Testis (tissue), 3 donors: ENCODE results near the gene S1PR4. TPM values are rescaled to one million over a fixed set of nuclear protein-coding genes. Genes with fewer than 3 reads are reported as not detected.

ENCODE experiments used
- DNase-seq: peaks from one replicate; pipeline ENCODE4 v3.0.0-alpha.2; 2019
- H3K27ac ChIP-seq, 2 donors: fragments of 200-600 bp; sonication (generic); one replicate each; pipeline ENCODE4 v1.5.1; 2019
- H3K27me3 ChIP-seq: fragments of 200-600 bp; sonication (generic); one replicate; pipeline ENCODE4 v1.5.1; 2019
- H3K36me3 ChIP-seq: fragments of 200-600 bp; sonication (generic); one replicate; pipeline ENCODE4 v1.5.1; 2017; ENCODE audit warnings: low read depth; ENCODE audit errors: missing control alignments
- H3K4me1 ChIP-seq: fragments of 200-600 bp; sonication (generic); one replicate; pipeline ENCODE4 v1.5.1; 2019
- H3K4me3 ChIP-seq, 2 donors: fragments of 200-600 bp; sonication (generic); one replicate each; pipeline ENCODE4 v1.5.1; 2017 to 2019
- H3K9me3 ChIP-seq: fragments of 200-600 bp; sonication (generic); one replicate; pipeline ENCODE4 v1.5.1; 2017
- CTCF ChIP-seq, 3 experiments: fragments of 450-650 bp in 2 of 3; fragments of 200-600 bp in 1 of 3; sonication (generic) in 1 of 3; IDR thresholded peaks; one replicate each; pipeline ENCODE4 v1.5.1; 2016 to 2019; ENCODE audit warnings: antibody characterized with exemption in 3 of 3, mild to moderate bottlenecking in 2 of 3, moderate library complexity in 1 of 3
- POLR2A ChIP-seq: fragments of 450-650 bp; IDR thresholded peaks from one replicate; pipeline ENCODE4 v1.6.1; 2017; ENCODE audit warnings: antibody characterized with exemption, mild to moderate bottlenecking, moderate library complexity
- WGBS, 2 donors: methylation state at CpG; one replicate each; pipeline ENCODE4 v1.1.5; 2018; 5-methylcytosine and 5-hydroxymethylcytosine counted together
- intact Hi-C: fragments of 100-400 bp; cut with DNase I; formaldehyde crosslinking; loops from one replicate; pipeline ENCODE4 v1.15.1; 2023; ENCODE audit warnings: low total_unique reads
- polyA plus RNA-seq: library from polyadenylated mRNA; stranded (reverse); fragments of 350-450 nt; fragmentation: Illumina TruSeq; extraction: RNeasy Lipid Tissue Mini Kit (QIAGEN cat#74804); gene quantifications from one replicate; pipeline ENCODE4 v1.2.3, GENCODE V29; 2014; ENCODE audit warnings: low read depth, low replicate concordance; ENCODE audit not compliant: insufficient read depth
- total RNA-seq, 2 donors: library from RNA; depleted of rRNA; stranded (reverse); fragments of >200 nt; gene quantifications; one replicate each; pipeline ENCODE4 v1.2.3, GENCODE V29; 2016

Gene S1PR4
- total and polyA plus RNA-seq, 3 donors from 2014 or later, result 0.39 to 0.81 (median 0.61) TPM

DNA sequence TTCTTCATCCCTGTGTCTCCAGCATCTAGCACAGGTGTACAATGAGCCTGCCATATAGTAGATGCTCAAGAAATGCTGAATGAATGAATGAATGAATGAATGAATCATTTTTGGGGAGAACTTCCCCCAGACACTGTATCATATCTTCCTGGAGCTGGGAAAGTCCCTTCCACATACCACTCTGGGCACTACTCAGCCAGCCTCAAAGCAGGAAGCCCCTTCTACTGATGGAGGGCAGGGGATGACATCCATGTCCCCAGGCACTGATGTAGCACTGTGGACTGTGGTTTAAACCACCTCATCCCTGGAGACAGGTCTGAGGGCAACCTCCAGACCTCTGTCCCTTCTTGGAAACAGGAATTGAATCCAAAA is 37.9 kb upstream of the S1PR4 start:
- TF ChIP-seq POLR2A, result no peak
- TF ChIP-seq CTCF (IDR thresholded peaks at IDR 0.05), result no peak
- no peaks in the 10 kb centered on the region for H3K36me3 ChIP-seq
- intact Hi-C loops, result no loop called here
- H3K4me3 ChIP-seq, result no peak overlapping the region
- no peaks in the 10 kb centered on the region for H3K9me3 ChIP-seq
- H3K27me3 ChIP-seq, result no peaks in the 10 kb centered on the region
- H3K4me1 ChIP-seq, result peaks cover 3% of the 10 kb centered on the region
- no peak for DNase-seq
- no peak overlapping the region for H3K27ac ChIP-seq

- no peaks in the 10 kb centered on the region for H3K4me1 ChIP-seq
- no peaks in the 10 kb centered on the region for H3K36me3 ChIP-seq
- no peak overlapping the region for H3K27ac ChIP-seq
- no peak for DNase-seq
- H3K9me3 ChIP-seq, result no peaks in the 10 kb centered on the region
- intact Hi-C loops, result no loop called here
- TF ChIP-seq POLR2A (no peak), CTCF (IDR thresholded peaks at IDR 0.05) (no peak)
- no peaks in the 10 kb centered on the region for H3K27me3 ChIP-seq
- no peak overlapping the region for H3K4me3 ChIP-seq
- 67 to 71% methylated on average over 6 of the region's 6 CpGs for WGBS, 2 donors
These were observed 36.3 kb upstream of the S1PR4 start for GRCh38 chr19:3142292-3142670.

DNA sequence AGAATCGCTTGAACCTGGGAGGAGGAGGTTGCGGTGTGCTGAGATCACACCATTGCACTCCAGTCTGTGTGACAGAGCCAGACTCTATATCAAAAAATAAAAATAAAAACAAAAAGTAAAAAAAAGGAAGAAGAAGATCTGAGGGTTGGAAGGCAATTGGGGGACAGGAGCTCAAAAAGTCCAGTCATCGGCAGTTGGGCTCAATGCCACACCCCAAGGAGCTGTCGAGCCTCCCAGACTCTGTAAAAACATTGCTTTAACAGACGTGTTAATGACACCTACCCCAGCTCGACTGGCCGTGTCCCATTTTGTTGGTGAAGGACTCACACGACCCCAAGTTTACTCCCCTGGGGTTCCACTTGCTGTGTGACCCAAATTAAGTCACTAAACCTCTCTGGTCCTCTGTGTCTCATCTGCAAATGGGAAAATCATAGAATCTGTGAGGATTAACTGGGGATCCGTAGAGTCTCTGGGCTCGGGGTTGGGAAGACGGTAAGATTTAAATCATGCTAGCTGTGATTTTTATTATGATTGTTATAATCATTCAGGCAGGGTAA is 35.7 kb upstream of the S1PR4 start:
- no peaks in the 10 kb centered on the region for H3K27me3 ChIP-seq
- TF ChIP-seq POLR2A, result no peak
- TF ChIP-seq CTCF (IDR thresholded peaks at IDR 0.05), result no peak
- intact Hi-C loops, result no loop called here
- DNase-seq, result no peak
- no peaks in the 10 kb centered on the region for H3K9me3 ChIP-seq
- H3K27ac ChIP-seq, result no peak overlapping the region
- no peak overlapping the region for H3K4me3 ChIP-seq
- no peaks in the 10 kb centered on the region for H3K36me3 ChIP-seq
- WGBS, 2 donors, result 71 to 75% methylated on average over 11 of the region's 11 CpGs
- no peaks in the 10 kb centered on the region for H3K4me1 ChIP-seq

- no peak for DNase-seq
- Histone ChIP-seq H3K27me3 (no peaks in the 10 kb centered on the region), H3K4me1 (no peaks in the 10 kb centered on the region), H3K9me3 (no peaks in the 10 kb centered on the region), H3K4me3 (no peak overlapping the region), H3K27ac (no peak overlapping the region), H3K36me3 (no peaks in the 10 kb centered on the region)
- 71 to 74% methylated on average over 16 to 20 of the region's 20 CpGs for WGBS, 2 donors
- no peak for TF ChIP-seq POLR2A
- no peak for TF ChIP-seq CTCF (IDR thresholded peaks at IDR 0.05)
- intact Hi-C loops, result no loop called here
These were observed 32.5 kb upstream of the S1PR4 start for GRCh38 chr19:3145909-3146676.

DNA sequence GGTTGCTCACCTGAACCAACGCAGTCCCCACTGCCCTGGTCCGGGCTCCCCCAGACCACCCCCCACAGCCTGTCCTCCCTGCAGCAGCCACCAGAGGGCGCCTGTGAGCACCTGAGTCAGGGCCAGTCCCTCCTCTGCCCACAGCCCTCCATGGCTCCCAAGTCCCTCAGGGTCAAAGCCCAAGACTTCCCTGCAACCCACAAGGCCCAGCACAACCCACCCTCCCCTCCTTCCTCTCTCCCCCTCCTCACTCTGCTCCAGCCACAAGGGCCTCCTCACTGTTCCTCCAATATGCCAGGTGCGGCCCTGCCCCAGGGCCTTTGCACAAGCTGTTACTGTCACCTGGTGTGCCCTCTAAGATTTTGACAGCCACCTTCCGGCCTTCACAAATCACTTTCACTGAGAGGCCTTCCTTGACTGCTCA is 31.9 kb upstream of the S1PR4 start:
- TF ChIP-seq POLR2A (no peak), CTCF (IDR thresholded peaks at IDR 0.05) (peak; percentile 28 to 69 (median 34))
- intact Hi-C loops, result no loop called here
- Histone ChIP-seq H3K27ac (no peak overlapping the region), H3K4me1 (no peaks in the 10 kb centered on the region), H3K4me3 (no peak overlapping the region), H3K36me3 (no peaks in the 10 kb centered on the region), H3K27me3 (no peaks in the 10 kb centered on the region), H3K9me3 (no peaks in the 10 kb centered on the region)
- no peak for DNase-seq
- 71 to 75% methylated on average over 4 to 5 of the region's 5 CpGs for WGBS, 2 donors
